B cell (primary cell): ENCODE measurements around the gene MDP1. TPM values are rescaled to one million over a fixed set of nuclear protein-coding genes. Genes with fewer than 3 reads are reported as not detected.

Experiments used
- ATAC-seq: fragments of 200-7000 bp; cut with Tn5 transposase; one replicate; pipeline ENCODE4 v1.10.0; 2021; ENCODE audit warnings: low read depth, mild to moderate bottlenecking, moderate number of reproducible peaks, moderate library complexity
- CTCF ChIA-PET: fragments of 350-600 bp; sonication (Branson Sonifier 250); formaldehyde crosslinking; loops from one replicate; lab custom pipeline; 2021; ENCODE audit warnings: antibody characterized with exemption, inconsistent platforms; lab: Charles Lee
- POLR2A ChIA-PET: fragments of 350-600 bp; sonication (Branson Sonifier 250); formaldehyde crosslinking; loops from one replicate; lab custom pipeline; 2021; ENCODE audit warnings: antibody characterized with exemption; lab: Charles Lee
- DNase-seq: peaks from one replicate; pipeline ENCODE4 v3.0.0; 2013
- H2AFZ ChIP-seq: 2 replicates; pipeline ENCODE4 v1.6.1; 2012; ENCODE audit warnings: mild to moderate bottlenecking, low read depth, low read length; ENCODE audit not compliant: insufficient read depth, poor library complexity, severe bottlenecking
- H3K27ac ChIP-seq, 2 donors: 1 replicate in 1 of 2; 2 replicates in 1 of 2; pipeline ENCODE4 v1.5.1; 2012 to 2013; ENCODE audit warnings: low read length in 2 of 2, mild to moderate bottlenecking in 2 of 2, moderate library complexity in 1 of 2
- H3K27me3 ChIP-seq, 4 experiments: fragments of 200-600 bp in 1 of 4; sonication (generic) in 1 of 4; replicated peaks in 1 of 4; 1 replicate in 2 of 4; 2 replicates in 2 of 4; pipeline versions ENCODE4 v1.6.1 to v1.7.0; 2013 to 2016; ENCODE audit warnings: low read length in 3 of 4, mild to moderate bottlenecking in 2 of 4, mixed read lengths in 1 of 4, moderate library complexity in 1 of 4; ENCODE audit not compliant: insufficient read depth in 4 of 4, control insufficient read depth in 3 of 4; ENCODE audit errors: control extremely low read depth in 1 of 4
- H3K36me3 ChIP-seq, 2 experiments: replicated peaks in 1 of 2; 1 replicate in 1 of 2; 2 replicates in 1 of 2; pipeline versions ENCODE4 v1.6.1 to v1.7.1; 2013; ENCODE audit warnings: low read length in 1 of 2; ENCODE audit not compliant: insufficient read depth in 2 of 2, control insufficient read depth in 1 of 2; ENCODE audit errors: control extremely low read depth in 1 of 2, extremely low read depth in 1 of 2
- H3K4me1 ChIP-seq, 2 donors: fragments of 200-600 bp in 1 of 2; sonication (generic) in 1 of 2; 1 replicate in 1 of 2; 2 replicates in 1 of 2; pipeline versions ENCODE4 v1.5.1 to v1.6.1; 2013 to 2017; ENCODE audit warnings: low read length in 2 of 2; ENCODE audit not compliant: control insufficient read depth in 2 of 2, insufficient read depth in 2 of 2
- H3K4me2 ChIP-seq: replicated peaks from 2 replicates; pipeline ENCODE3; 2012; ENCODE audit warnings: mild to moderate bottlenecking, low read depth, low read length; ENCODE audit not compliant: poor library complexity, severe bottlenecking
- H3K4me3 ChIP-seq, 5 experiments: fragments of 200-600 bp in 1 of 5; sonication (generic) in 1 of 5; 1 replicate in 3 of 5; 2 replicates in 2 of 5; pipeline versions ENCODE4 v1.5.1 to v1.7.0; 2011 to 2016; ENCODE audit warnings: low read length in 4 of 5, mild to moderate bottlenecking in 4 of 5, low read depth in 2 of 5, control low read depth in 1 of 5, moderate library complexity in 1 of 5; ENCODE audit not compliant: insufficient read depth in 1 of 5; ENCODE audit errors: control extremely low read depth in 1 of 5, extremely low read depth in 1 of 5
- H3K79me2 ChIP-seq: fragments of 200-600 bp; sonication (generic); one replicate; pipeline ENCODE4 v1.6.0; 2016; ENCODE audit warnings: low read length; ENCODE audit not compliant: control insufficient read depth, insufficient read depth
- H3K9ac ChIP-seq: fragments of 200-600 bp; sonication (generic); 2 replicates; pipeline ENCODE4 v1.6.1; 2017; ENCODE audit warnings: mild to moderate bottlenecking, low read length, moderate library complexity
- H3K9me3 ChIP-seq, 3 donors: one replicate each; pipeline versions ENCODE4 v1.6.1 to v1.7.1; 2013; ENCODE audit warnings: low read length in 2 of 3; ENCODE audit not compliant: control insufficient read depth in 2 of 3, insufficient read depth in 1 of 3; ENCODE audit errors: control extremely low read depth in 1 of 3
- H4K20me1 ChIP-seq: 2 replicates; pipeline ENCODE4 v1.6.0; 2012; ENCODE audit warnings: mild to moderate bottlenecking, low read length; ENCODE audit not compliant: insufficient read depth, control insufficient read depth, poor library complexity, severe bottlenecking
- H3K27ac Mint-ChIP-seq: one replicate; pipeline ENCODE4 v1.8.0; 2021; ENCODE audit warnings: mixed read lengths
- H3K27me3 Mint-ChIP-seq: one replicate; pipeline ENCODE4 v1.8.0; 2021; ENCODE audit warnings: mixed read lengths
- H3K4me1 Mint-ChIP-seq: one replicate; pipeline ENCODE4 v1.8.0; 2021; ENCODE audit warnings: mixed read lengths
- H3K4me3 Mint-ChIP-seq: one replicate; pipeline ENCODE4 v1.8.0; 2021; ENCODE audit warnings: mixed read lengths
- H3K9me3 Mint-ChIP-seq: one replicate; pipeline ENCODE4 v1.8.0; 2022; ENCODE audit warnings: mixed read lengths; ENCODE audit not compliant: insufficient read depth
- EZH2 ChIP-seq: IDR thresholded peaks from 2 replicates; pipeline ENCODE4 v1.6.1; 2012; ENCODE audit warnings: borderline replicate concordance, low read depth, mild to moderate bottlenecking, moderate library complexity, low read length; ENCODE audit not compliant: insufficient read depth, poor library complexity, severe bottlenecking
- WGBS: methylation state at CpG from one replicate; pipeline ENCODE4 v1.1.5; 2013; ENCODE audit warnings: missing lambda C conversion rate; ENCODE audit not compliant: insufficient coverage; 5-methylcytosine and 5-hydroxymethylcytosine counted together
- intact Hi-C: fragments of 100-400 bp; cut with micrococcal nuclease; formaldehyde crosslinking; loops from one replicate; pipeline ENCODE4 v1.10.0; 2022
- polyA plus RNA-seq: library from polyadenylated mRNA; depleted of rRNA; stranded (reverse); fragments of >200 nt; gene quantifications from 2 replicates; pipeline ENCODE4 v1.2.3, GENCODE V29; 2012
- total RNA-seq, 2 donors: library from RNA; stranded (reverse); fragments of 120-200 nt in 1 of 2; gene quantifications; 1 replicate in 1 of 2; 2 replicates in 1 of 2; pipeline versions ENCODE4 v1.2.3 to v1.2.4, GENCODE V29; 2013 to 2022
- TF ChIP-seq, protein P1 (sequence below): fragments of 200-600 bp; IDR thresholded peaks from one replicate; pipeline ENCODE4 v1.8.0; 2022; ENCODE audit warnings: antibody characterized with exemption, mild to moderate bottlenecking

MDP1 gene
- total and polyA plus RNA-seq, 2 donors (not counting 1 experiment from before 2014, with no cell fraction given) = 11.3 to 28.1 TPM

GRCh38 chr14:24256960-24257359 is 41.1 kb upstream of the MDP1 start:
- H3K4me2 ChIP-seq = no peak overlapping the region
- Mint-ChIP-seq H3K9me3 (no peaks in the 10 kb centered on the region), H3K4me1 (no peaks in the 10 kb centered on the region), H3K27me3 (no peaks in the 10 kb centered on the region), H3K4me3 (no peak overlapping the region), H3K27ac (no peak overlapping the region)
- no peaks in the 10 kb centered on the region for H3K9me3 ChIP-seq
- ATAC-seq = no peak
- CTCF ChIA-PET = interaction anchor here (0.8 kb wide), 1 partner anchor 33 kb away, joined by 3 read pairs; no protein-coding TSS in a partner anchor
- H3K9ac ChIP-seq = no peak overlapping the region
- no peak for DNase-seq
- H3K4me3 ChIP-seq = no peak overlapping the region
- H3K27ac ChIP-seq = no peak overlapping the region
- POLR2A ChIA-PET = no interaction called here
- H3K27me3 ChIP-seq = no peaks in the 10 kb centered on the region
- intact Hi-C loops = no loop called here
- peaks cover 0 to 28% of the 10 kb centered on the region in 2 experiments for H3K36me3 ChIP-seq
- no peaks in the 10 kb centered on the region for H3K79me2 ChIP-seq
- WGBS = 100% methylated on average over 3 of the region's 4 CpGs
- TF ChIP-seq EZH2 = no peak
- TF ChIP-seq, protein P1, sequence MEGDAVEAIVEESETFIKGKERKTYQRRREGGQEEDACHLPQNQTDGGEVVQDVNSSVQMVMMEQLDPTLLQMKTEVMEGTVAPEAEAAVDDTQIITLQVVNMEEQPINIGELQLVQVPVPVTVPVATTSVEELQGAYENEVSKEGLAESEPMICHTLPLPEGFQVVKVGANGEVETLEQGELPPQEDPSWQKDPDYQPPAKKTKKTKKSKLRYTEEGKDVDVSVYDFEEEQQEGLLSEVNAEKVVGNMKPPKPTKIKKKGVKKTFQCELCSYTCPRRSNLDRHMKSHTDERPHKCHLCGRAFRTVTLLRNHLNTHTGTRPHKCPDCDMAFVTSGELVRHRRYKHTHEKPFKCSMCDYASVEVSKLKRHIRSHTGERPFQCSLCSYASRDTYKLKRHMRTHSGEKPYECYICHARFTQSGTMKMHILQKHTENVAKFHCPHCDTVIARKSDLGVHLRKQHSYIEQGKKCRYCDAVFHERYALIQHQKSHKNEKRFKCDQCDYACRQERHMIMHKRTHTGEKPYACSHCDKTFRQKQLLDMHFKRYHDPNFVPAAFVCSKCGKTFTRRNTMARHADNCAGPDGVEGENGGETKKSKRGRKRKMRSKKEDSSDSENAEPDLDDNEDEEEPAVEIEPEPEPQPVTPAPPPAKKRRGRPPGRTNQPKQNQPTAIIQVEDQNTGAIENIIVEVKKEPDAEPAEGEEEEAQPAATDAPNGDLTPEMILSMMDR = no peak
- no peaks in the 10 kb centered on the region for H4K20me1 ChIP-seq
- H2AFZ ChIP-seq = no peak overlapping the region
- H3K4me1 ChIP-seq = no peaks in the 10 kb centered on the region

GRCh38 chr14:24255931-24256711 is 40.3 kb upstream of the MDP1 start:
- Mint-ChIP-seq H3K27me3 (no peaks in the 10 kb centered on the region), H3K27ac (no peak overlapping the region), H3K4me1 (no peaks in the 10 kb centered on the region), H3K9me3 (no peaks in the 10 kb centered on the region), H3K4me3 (no peak overlapping the region)
- TF ChIP-seq, protein P1 = no peak
- TF ChIP-seq EZH2 = no peak
- Histone ChIP-seq H3K4me3 (no peak overlapping the region), H3K27me3 (no peaks in the 10 kb centered on the region), H3K36me3 (peaks cover 0 to 28% of the 10 kb centered on the region in 2 experiments), H2AFZ (no peak overlapping the region), H3K4me1 (no peaks in the 10 kb centered on the region), H4K20me1 (no peaks in the 10 kb centered on the region), H3K4me2 (no peak overlapping the region), H3K27ac (no peak overlapping the region), H3K9ac (no peak overlapping the region), H3K9me3 (no peaks in the 10 kb centered on the region), H3K79me2 (no peaks in the 10 kb centered on the region)
- ATAC-seq (no peak), DNase-seq (no peak)
- POLR2A ChIA-PET = no interaction called here
- 94% methylated on average over 8 of the region's 12 CpGs for WGBS
- intact Hi-C loops = no loop called here
- CTCF ChIA-PET = interaction anchor here (0.6 to 0.8 kb wide), 2 partner anchors 9 to 34 kb away, joined by 3 read pairs; no protein-coding TSS in a partner anchor
